Measurements from ENCODE around the gene PPM1B. TPM values are rescaled to one million over a fixed set of nuclear protein-coding genes. Genes with fewer than 3 reads are reported as not detected.

PPM1B gene
- total and polyA plus RNA-seq, 2 of the 8 experiments (the other 6 are each of a cell fraction or from before 2014, with no cell fraction given) = 43.6 to 126 TPM

GRCh38 chr2:44186810-44187209 is 18.1 kb downstream of the PPM1B start:
- CTCF ChIA-PET (ENCODE audit: partially characterized antibody) = no interaction called here
- Histone ChIP-seq H2BK15ac (ENCODE audit: low read length) (no peak overlapping the region), H3K14ac (ENCODE audit: insufficient read length) (no peak overlapping the region), H3K23ac (ENCODE audit: insufficient read length) (no peak overlapping the region), H2BK20ac (ENCODE audit: low read length) (no peak overlapping the region), H2AFZ (ENCODE audit: low read length) (no peak overlapping the region), H4K91ac (replicated peaks; ENCODE audit: insufficient read length, low read length) (no peak overlapping the region), H3K4me2 (ENCODE audit: insufficient read depth in 1 of 2, low read depth in 2 of 2, low read length in 2 of 2) (no peak overlapping the region), H3K56ac (replicated peaks; ENCODE audit: insufficient read length, low read depth, low read length) (no peak overlapping the region), H3K9me3 (ENCODE audit: insufficient read depth in 2 of 2, low read depth in 1 of 2, low read length in 1 of 2) (no peaks in the 10 kb centered on the region), H2AK5ac (ENCODE audit: low read depth, low read length) (no peak overlapping the region), H2BK120ac (replicated peaks; ENCODE audit: low read depth, low read length) (no peak overlapping the region), H4K5ac (ENCODE audit: insufficient read length, low read depth, low read length) (no peak overlapping the region), H3K23me2 (ENCODE audit: low read depth, low read length) (no peaks in the 10 kb centered on the region), H3K79me1 (ENCODE audit: low read depth, low read length) (no peaks in the 10 kb centered on the region; the same call in 1 of the 2 replicates), H3K4ac (replicated peaks; ENCODE audit: insufficient read length, low read depth, low read length) (no peak overlapping the region), H3K27me3 (replicated peaks in 1 of 4; ENCODE audit: control insufficient read depth in 3 of 4, extremely low read depth in 1 of 4, insufficient read depth in 3 of 4, low read length in 3 of 4) (no peaks in the 10 kb centered on the region), H3K4me1 (replicated peaks in 1 of 4; ENCODE audit: control insufficient read depth in 3 of 4, insufficient read depth in 4 of 4, low read length in 3 of 4) (peaks cover 0 to 10% (median 6%) of the 10 kb centered on the region in 4 experiments; a peak in 4 of 7 replicates), H3K9ac (replicated peaks in 1 of 4; ENCODE audit: extremely low read depth in 1 of 4, low read depth in 3 of 4, low read length in 3 of 4) (no peak overlapping the region), H3K27ac (ENCODE audit: low read depth, low read length) (no peak overlapping the region), H3K18ac (ENCODE audit: extremely low read depth, low read length) (no peak overlapping the region), H2BK5ac (ENCODE audit: low read depth, low read length) (no peak overlapping the region), H3K4me3 (ENCODE audit: extremely low read depth in 1 of 4, insufficient read depth in 2 of 4, low read depth in 3 of 4, low read length in 4 of 4) (no peak overlapping the region), H2BK12ac (ENCODE audit: low read depth, low read length) (no peak overlapping the region), H4K8ac (ENCODE audit: extremely low read depth, insufficient read depth, low read length) (no peak overlapping the region), H4K20me1 (replicated peaks in 1 of 2; ENCODE audit: control insufficient read depth in 1 of 2, insufficient read depth in 2 of 2, low read length in 2 of 2) (peaks cover 9 to 10% of the 10 kb centered on the region in 2 experiments), H3K79me2 (ENCODE audit: control insufficient read depth in 1 of 2, insufficient read depth in 2 of 2, low read length in 2 of 2) (peaks cover 45 to 100% of the 10 kb centered on the region in 2 experiments), H3K36me3 (ENCODE audit: control insufficient read depth in 2 of 4, insufficient read depth in 4 of 4, low read length in 3 of 4) (peaks cover 0 to 3% (median 0%) of the 10 kb centered on the region in 4 experiments; a peak in 2 of 8 replicates)
- FAIRE-seq (no peak), DNase-seq (ENCODE audit: low read depth in 1 of 2, low spot score in 2 of 2) (no peak)
- POLR2A ChIA-PET (ENCODE audit: partially characterized antibody) = interaction anchor here (0.7 to 1.1 kb wide), 3 partner anchors 12 to 18 kb away, joined by 3 read pairs; partner anchors contain the start of gene PPM1B
- TF ChIP-seq EZH2 (IDR thresholded peaks at IDR 0.05; ENCODE audit: low read depth, low read length, severe bottlenecking) (no peak), CEBPB (IDR thresholded peaks at IDR 0.05; ENCODE audit: low read depth, low read length) (peak; percentile 2; the same call in 1 of the 2 replicates), KDM5A (IDR thresholded peaks at IDR 0.05; ENCODE audit: low read length) (no peak)
